Stimulated activated CD4-positive, alpha-beta T cell treated with anti-CD3 and anti-CD28 coated beads, Interleukin-2, amount 100 ng/mL, for 4 hours (primary cell): ENCODE data around the gene IL1RAPL1.

ENCODE experiments used
- DNase-seq: peaks from one replicate; pipeline ENCODE4 v3.0.0-alpha.2; 2020; ENCODE audit warnings: low read depth

The IL1RAPL1 gene

DNA sequence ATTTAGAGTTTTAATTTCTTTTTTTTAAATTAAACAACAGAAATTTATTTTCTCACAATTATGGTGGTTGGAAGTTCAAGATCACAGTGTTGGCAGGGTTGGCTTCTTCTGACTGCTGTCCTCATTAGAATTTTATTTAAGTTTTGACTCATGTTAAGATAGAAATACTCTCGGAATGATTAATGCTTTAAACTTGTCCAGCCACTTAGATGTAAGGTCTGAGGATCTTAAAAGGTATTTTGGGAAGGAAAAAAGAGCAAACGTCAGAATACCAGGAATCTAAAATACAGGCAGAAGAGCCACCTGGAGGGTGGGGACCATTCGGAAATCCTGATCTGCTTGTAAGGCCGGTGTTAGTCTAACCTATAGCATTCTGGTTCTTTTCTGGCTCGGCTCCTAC is 1205.1 kb downstream of the IL1RAPL1 start:
- DNase-seq = no peak

DNA sequence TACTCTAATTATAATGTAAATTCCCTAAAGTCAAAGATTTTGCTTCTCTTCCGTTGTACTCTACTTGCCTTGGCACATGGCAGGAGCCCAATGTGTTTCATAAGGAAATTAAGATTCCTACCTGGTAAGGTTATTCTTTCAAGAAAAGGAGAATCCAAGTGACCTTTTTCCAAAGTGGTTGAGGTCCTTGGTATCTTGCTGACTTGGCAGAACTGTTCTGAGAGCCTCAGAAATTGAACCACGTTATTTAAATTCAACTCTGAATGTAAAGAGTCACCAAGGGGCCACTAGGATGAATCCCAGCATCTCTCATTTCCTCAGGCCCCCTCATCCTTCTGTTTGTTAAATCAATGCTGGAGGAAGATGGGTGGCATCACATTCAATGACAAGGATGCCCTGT is 1209.9 kb downstream of the IL1RAPL1 start:
- DNase-seq = no peak

DNA sequence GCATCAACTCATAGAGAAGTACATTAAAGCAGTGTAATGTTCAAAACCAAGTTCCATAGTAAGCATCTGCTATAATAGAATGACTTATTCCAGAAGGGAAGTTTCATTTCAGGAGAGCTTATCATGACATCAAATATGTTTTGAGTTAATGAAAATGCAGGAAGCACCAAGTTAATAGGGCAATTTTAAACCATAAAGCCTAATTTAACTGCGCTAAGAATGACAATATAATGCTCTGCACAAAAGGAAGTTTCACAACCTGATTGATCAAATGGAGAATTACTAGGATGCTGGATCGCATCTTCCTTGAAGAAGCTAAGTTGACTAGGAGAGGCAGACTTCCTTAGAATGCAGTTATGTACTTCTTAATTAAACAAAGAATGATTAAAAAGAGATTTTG is 1211.2 kb downstream of the IL1RAPL1 start:
- no peak for DNase-seq

DNA sequence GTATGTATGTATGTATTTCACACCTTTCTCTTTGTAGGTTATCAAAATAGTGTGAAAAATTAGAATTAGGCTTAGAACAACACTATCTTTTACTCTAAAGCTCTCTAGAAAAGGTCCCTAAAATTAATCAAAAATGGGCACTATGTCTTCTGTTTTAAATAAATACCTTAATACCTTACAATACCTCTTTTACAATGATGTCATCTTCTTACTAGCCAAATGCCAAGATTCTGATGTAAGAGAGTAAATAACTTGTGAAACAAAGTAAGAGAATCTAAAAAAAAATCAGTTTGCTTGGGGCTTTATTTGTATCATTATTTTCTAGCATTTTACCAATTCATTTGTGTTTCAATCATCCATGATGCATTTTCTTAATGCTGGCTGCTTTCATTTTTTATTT is 1225.9 kb downstream of the IL1RAPL1 start:
- DNase-seq = no peak

DNA sequence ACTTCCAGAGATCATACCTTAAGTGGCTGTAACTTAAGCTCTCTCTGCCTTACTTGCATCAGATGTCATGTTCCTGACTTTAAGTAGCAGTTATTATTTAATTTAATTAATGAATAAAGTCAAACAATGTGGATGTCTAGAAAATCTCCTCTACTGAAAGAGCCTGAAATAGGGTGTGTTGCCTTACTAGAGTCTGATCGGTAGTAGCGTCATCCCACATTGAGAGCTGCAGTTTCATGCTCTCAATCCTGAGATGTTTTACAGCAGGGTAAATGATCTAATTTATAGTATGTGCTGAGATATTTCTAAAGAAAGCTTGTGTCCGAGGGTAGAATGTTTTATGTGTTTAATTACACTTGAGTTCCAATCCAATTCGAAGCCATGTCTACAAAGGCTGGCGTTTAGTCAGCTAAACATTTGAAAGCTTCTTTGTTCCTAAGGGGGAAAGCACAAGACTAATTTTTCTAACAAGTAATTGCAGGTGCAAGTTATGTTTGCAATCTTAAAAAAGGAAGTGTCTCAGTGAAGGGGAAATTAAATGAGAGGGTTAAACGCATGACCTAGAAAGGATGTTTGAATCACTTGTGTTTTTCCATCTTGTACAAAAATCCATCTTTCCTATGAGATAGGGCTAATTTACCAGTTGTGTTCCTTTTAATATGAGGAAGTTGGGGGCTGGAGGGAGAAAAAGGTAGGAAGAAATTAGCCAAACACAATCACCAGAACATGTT is 1237.1 kb downstream of the IL1RAPL1 start:
- no peak for DNase-seq

DNA sequence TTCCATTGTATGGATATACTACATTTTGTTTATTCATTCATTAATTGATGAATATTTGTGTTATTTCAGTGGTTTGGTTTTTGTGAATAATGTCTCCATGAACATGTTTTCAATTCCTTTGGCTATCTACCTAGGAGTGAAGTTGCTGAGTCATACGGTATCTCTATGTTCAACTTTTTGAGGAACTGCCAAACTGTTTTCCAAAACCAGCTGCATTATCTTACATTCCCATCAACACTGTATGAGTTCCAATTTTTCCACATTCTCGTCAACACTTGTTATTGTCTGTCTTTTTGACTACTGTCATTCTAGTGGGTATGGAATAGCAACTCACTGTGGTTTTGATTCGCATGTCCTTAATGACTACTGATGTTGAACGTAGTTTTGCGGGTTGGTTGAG is 1239.5 kb downstream of the IL1RAPL1 start:
- no peak for DNase-seq

DNA sequence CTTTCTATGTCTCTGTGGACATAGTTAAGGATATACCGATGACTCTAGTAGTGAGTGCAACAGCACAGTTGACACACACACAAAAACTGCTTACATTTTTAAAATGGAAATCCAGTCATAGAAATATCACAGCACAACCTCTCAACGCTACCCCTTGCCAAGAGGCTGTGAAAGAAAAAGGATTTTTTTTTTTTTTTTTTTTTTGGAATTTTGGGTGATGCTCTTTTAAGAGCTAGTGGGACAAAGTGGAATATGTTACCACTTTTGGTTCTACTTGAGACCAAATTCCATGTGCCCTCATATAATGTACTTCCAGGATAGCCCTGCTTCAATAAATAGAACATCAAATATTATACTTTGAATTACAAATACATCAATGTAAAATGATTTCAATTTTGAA is 1247.1 kb downstream of the IL1RAPL1 start:
- DNase-seq = no peak

DNA sequence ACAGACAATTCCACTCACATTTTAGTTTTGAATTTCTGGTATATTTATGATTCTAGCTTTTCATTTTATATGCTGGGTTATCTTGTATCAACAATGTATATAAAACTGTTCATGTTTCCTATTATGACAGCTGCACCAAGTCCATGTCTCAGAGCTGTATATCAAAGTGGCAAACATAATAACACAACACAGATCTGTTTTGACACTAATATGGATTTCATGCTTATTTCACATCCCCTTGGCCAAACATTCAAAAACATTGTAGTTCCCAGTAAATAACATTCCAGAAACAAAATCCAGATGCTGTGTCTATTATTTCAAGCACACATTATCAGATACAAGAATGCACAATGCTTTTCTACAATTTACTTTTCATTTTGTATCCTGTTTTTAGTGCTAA is 1247.5 kb downstream of the IL1RAPL1 start:
- DNase-seq = no peak

DNA sequence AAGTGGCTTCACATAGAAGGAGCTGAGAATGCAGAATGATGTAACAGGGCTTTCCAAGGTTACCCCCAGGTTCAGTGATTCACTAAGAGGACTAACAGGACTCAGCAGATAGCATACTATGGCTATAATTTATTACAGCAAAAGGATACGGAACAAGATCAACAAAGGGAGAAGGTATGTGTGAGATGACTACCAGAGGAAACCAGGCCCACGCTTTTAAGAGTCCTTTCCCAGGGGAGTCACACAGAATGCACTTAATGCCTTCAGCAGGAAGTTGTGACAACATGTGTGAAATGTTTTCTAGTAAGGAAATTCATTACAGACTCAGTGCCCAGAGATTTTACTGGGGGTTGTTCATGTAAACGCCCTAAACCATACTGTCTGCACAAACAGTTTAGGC is 1254.5 kb downstream of the IL1RAPL1 start:
- no peak for DNase-seq

DNA sequence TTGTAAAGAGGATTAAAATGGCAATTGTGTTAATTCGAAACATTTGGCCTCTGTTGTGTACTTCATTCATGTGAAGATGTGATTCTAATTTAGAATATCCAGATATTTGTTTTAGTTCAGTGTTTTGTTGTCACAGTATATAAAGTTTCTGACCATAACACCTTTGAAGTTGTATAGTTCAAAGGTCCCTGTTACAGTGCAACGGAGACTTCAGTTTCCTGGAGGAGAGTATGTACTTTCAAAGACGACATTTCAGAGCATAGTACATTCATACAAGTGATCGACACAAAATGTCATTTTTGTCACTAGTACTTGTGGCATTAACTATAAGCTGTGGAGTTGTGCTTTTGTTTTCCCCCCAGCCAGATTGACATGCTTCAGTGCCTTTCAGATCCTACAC is 1255.3 kb downstream of the IL1RAPL1 start:
- DNase-seq = no peak

DNA sequence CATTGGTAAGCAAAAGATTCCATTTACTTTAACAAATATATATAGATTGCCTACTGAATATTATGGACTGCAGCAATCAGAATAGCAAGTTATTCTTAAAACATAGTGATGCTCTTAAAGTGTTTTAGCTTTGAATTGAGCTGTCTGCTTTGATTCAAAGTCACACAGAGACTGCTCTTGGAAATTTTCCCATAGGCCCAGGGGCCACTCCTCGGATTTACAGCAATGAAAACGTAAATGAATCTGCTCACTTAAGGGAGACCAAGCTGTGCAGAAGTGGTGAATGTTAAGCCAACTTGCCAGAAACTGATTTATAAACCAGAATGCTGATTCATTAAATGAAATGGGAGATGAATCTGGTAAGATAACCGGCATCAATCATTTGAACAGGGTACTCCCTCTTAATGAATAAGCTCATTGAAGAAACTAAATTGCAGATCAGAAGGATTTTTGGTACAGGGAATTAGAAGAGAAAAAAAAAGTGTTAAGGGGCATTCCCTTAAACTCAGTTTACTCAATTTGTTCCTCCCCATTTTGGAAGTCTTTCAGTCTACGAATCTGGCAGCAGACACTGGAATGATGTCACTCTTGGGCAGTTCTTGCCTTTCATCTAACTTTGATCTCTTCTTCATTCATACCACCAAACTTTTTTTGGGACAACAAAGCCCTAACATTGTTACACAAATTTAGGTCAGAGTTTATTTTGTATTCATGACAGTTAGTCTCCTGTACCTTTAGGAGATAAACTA is 1264.8 kb downstream of the IL1RAPL1 start:
- DNase-seq = no peak

DNA sequence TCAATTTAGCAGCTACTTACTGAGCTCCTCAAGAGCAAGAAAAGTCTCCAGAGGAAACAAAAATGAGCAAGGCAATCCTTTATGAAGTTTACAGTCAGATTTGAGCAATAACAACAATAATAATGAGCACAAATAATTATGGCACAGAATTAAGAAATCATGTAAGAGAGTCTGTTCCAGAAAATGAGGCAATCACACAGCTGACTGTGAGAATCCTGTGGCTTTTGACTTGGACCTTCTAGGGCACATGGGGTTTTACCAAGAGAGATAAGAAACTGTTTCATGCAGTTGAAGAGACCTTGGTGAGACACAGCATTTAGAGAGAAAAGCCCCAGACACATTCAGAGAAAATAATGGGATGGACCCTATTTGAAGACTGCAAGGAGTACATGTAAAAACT is 1265.5 kb downstream of the IL1RAPL1 start:
- no peak for DNase-seq

DNA sequence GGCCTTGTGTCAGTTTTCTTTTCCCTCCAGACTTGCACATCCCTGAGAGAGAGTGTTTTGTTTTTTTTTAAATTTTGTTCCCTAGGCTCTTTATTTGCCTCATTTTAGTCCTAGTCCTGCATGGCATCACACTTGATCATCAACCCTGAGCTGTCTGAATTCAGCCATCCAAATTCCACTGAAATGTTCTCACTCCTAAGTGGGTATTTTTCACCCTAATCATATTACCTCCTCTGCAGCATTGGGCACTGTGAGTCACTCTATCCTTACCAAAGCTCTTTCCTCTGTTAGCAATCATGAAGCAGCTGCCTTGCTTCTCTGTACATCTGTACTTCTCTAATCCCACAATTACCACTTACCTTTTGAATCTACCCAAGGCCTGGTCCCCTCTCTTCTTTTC is 1271.5 kb downstream of the IL1RAPL1 start:
- DNase-seq = no peak

DNA sequence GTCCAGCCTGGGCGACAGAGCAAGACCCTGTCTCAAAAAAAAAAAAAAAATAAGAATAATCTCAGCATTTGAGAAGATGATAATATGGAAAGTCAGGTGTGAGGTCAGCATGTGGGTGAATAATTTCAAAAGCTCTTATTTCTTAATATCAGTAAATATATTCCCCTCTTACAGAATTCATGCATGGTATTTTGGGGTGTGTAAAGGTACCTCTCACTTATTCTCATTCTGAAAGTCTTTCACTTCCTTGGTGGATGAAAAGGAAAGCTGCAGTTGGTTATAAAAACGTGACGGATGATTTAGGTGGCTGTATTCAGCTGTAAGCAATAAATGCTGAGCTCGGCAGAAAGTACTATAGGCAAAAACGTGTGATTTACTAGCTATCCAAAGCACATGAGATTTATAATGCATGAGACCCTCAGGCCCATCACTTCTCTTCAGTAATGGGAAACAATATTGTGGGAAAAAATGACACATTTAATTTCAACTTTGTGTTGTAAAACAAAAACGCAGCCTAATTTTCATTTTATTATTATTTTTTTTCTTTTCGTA is 1275.0 kb downstream of the IL1RAPL1 start:
- DNase-seq = no peak

DNA sequence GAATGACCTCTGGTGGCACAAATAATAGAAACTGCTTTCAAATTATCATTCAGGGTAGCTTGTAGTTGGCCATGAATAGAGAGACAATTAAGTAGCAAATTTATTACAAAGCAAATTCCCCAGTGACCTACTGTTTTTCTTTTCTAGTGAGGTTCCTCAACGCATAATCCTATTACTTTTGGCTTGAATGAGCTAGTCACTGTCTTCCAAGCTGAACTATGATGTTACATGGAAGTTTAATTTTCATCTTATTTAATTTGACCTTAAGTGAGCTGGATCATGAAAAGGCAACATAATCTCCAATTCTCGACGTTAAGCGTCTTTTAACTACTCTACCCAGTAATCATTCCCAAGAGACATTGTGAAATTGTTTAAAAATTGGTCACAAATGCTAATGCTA is 1280.7 kb downstream of the IL1RAPL1 start:
- no peak for DNase-seq

DNA sequence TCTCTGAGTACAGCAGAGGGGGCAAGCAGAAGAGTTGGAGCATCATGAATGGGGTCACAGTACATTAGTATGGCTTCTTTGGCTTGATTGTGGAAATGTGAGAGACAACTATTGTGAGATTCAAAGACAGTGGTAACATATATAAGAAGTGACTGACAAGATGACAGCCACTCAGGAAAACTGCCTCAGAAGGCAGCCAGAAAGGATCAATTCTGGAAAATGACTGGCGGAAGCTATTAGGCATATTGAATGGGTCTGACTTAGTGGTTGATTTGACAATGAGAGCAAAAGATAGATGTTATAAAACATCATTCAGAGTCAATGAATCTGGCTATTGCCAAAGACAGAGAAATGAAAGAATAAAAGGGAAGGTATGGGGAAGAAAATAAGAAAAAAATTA is 1282.6 kb downstream of the IL1RAPL1 start:
- DNase-seq = no peak

DNA sequence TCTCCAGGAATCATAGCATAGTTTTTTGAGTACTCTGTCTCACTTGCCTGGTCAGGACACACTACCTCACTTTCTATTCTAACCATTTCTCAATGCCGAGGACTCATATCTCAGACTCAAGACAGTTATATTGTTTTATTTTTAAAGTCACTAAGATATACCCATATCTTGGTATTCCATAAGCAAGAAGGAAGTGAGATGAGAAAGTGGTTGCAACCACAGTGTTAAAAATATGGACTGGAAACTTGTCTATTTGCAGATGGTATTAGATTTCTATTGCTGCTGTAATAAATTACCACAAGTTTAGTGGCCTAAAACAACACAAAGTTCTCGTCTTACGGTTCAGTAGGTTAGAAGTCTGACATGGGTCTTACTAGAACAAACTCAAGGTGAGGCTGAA is 1283.4 kb downstream of the IL1RAPL1 start:
- no peak for DNase-seq

DNA sequence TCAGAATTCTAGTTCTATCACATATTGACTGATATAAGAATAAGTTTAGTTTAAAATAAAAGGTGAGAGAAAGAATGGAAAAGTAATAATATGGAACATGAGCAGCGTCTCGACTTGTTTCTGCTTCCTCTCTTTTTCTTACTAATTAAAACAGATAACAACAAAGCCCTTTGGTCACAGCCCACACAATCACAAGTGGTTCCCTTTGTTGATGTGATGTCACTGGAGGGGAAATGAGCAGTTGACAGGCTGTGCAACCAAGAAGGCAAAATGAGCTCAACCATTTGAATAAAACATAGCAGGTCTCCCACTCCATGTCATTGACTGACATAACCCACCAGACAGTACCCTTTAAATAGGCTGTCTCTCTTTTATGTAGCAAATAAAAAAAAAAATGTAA is 1285.6 kb downstream of the IL1RAPL1 start:
- DNase-seq = no peak

DNA sequence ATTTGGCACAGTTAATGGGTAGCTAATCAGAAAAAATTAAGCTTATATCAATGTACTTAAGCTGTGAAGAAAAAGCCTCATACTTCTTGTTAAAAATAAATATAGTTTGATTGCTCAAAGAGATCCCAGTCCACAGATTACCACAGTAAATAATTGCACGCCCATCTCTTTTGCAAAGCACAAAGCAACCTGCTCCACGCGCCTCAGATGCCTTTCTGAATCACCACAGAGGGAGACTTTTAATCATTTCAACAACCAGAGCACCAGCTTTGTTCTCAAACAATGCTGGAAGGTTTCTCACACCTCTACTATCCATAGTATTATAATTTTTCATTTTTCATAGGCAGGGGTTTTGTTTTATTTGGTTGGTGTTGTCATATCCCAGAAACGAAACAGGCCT is 1289.5 kb downstream of the IL1RAPL1 start:
- no peak for DNase-seq

DNA sequence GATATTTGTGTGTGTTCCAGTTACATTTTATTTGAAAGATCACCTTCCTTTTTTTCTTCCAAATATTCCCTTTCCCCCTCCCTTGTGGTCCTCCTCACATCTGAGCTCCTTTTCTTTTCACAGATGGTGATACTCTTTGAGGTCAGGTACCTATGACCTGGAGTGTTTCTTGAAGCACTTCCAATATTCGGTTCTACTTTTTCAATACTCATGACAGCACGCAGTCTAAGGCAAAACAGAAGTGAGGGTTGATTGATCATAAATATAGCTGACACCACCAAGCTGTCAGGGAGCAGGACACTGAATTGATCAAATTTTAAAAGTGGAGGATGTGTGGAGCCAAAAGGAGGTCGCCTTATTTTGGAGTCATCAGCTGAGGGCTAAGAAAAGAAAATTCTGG is 1293.7 kb downstream of the IL1RAPL1 start:
- DNase-seq = no peak

DNA sequence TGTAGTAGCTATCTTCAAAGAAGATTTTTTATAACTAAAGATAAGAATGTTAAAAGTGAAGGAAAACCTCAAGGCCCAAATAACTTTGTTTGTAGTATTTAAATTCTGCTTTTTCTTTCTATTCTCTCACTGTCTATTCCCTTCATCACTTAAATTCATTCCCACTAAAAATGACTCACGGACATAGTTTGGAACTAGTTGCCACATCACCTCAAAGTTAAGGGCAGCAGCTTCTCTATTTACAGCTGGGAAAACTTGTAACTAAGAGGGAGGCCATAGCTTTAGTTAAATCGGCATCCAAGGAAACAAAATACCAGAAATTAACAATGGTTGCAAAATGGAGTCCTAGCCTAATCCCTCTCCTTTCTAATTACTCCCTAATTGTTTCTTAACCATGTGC is 1302.8 kb downstream of the IL1RAPL1 start:
- DNase-seq = no peak

DNA sequence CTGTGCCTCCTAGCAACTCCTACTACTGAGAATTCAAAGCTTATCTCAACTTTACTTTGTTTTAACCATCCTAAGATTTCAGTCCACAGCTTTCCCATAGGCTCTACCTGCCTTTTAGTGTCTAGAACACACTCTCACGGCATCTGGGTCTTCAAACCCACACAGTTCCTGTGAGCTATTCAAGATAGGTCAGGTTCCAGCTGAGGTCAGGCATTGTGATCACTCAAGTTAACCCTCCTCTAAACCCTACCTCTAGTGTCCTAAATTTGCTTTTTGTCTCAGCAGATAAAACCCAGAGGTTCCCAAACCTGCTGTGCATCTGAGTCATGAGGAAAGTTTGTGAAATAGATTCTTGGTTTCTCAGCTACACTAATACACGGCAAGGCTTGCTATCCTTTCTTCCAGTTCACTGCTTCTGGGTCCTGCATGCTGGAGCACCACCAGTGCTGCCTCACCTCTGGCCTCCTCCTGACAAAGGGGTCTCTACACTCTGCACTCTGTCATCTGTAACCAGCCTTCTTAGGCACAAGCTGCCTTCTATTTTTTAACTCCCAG is 1303.5 kb downstream of the IL1RAPL1 start:
- DNase-seq = no peak

DNA sequence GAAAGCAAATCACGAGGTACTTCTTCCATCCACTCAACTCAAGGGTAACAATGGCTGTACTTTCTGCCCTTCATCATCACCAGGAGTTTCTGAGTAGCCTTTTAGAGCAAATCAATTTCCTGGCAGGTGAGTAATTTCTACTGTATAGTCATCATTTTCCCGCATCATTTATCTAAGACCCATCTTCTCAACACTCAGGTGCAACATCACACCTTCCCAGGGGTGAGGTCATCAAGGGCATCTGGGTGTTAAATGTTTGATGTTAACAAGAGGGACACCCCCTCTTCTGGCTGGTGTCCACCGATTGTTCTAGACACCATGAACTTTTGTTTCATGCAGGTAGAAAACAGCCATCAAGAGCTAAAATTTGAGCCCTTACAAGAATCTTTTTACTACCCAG is 1314.8 kb downstream of the IL1RAPL1 start:
- no peak for DNase-seq
